Ishikawa (cell line): ENCODE data around the gene GJA3.

Experiments
- CEBPB ChIP-seq: IDR thresholded peaks from 2 replicates; pipeline ENCODE4 v1.6.1; 2012
- CREB1 ChIP-seq: IDR thresholded peaks from 2 replicates; pipeline ENCODE4 v1.6.1; 2012; ENCODE audit warnings: low read depth
- EGR1 ChIP-seq: IDR thresholded peaks from 2 replicates; pipeline ENCODE4 v1.6.1; 2012
- EP300 ChIP-seq: IDR thresholded peaks from 2 replicates; pipeline ENCODE4 v1.6.1; 2012; ENCODE audit warnings: borderline replicate concordance
- FOXM1 ChIP-seq: IDR thresholded peaks from 2 replicates; pipeline ENCODE4 v1.6.1; 2012; ENCODE audit warnings: low read depth, borderline replicate concordance
- MAX ChIP-seq: IDR thresholded peaks from 2 replicates; pipeline ENCODE4 v1.6.1; 2012
- NFIC ChIP-seq: IDR thresholded peaks from 2 replicates; pipeline ENCODE4 v1.6.1; 2012
- RAD21 ChIP-seq: IDR thresholded peaks from 2 replicates; pipeline ENCODE4 v1.6.1; 2012; ENCODE audit warnings: low read depth
- REST ChIP-seq: IDR thresholded peaks from 2 replicates; pipeline ENCODE4 v1.6.1; 2012; ENCODE audit warnings: low read depth, mild to moderate bottlenecking
- TAF1 ChIP-seq: IDR thresholded peaks from 2 replicates; pipeline ENCODE4 v1.6.1; 2012; ENCODE audit warnings: low read depth, mild to moderate bottlenecking
- TCF12 ChIP-seq: IDR thresholded peaks from 2 replicates; pipeline ENCODE4 v1.6.1; 2012; ENCODE audit warnings: low read depth
- TEAD4 ChIP-seq: IDR thresholded peaks from 2 replicates; pipeline ENCODE4 v1.6.1; 2012
- USF1 ChIP-seq: IDR thresholded peaks from 2 replicates; pipeline ENCODE4 v1.6.1; 2012
- YY1 ChIP-seq: IDR thresholded peaks from 2 replicates; pipeline ENCODE4 v1.6.1; 2012; ENCODE audit warnings: low read depth
- ZBTB7A ChIP-seq: IDR thresholded peaks from 2 replicates; pipeline ENCODE4 v1.6.1; 2012; ENCODE audit warnings: low read depth

GJA3 gene

GRCh38 chr13:20160306-20161274, at the start of gene GJA3:
Gene GJA3, minus strand, starts transcription at chr13:20161052. Its CDS starts 17,764 bp downstream, at chr13:20143288.
- TF ChIP-seq TAF1 (no peak), EP300 (no peak), EGR1 (peak; percentile 99), CREB1 (no peak), NFIC (no peak), ZBTB7A (no peak), FOXM1 (no peak), USF1 (no peak)

- TF ChIP-seq CREB1 (no peak), MAX (no peak), FOXM1 (no peak), YY1 (no peak), TAF1 (no peak), RAD21 (no peak), REST (no peak), CEBPB (no peak), TCF12 (no peak), EGR1 (no peak), TEAD4 (no peak), ZBTB7A (no peak), NFIC (no peak)
These were observed 49.1 kb upstream of the GJA3 start for GRCh38 chr13:20209948-20210347.

- TF ChIP-seq TAF1 (no peak), FOXM1 (no peak), RAD21 (no peak), TEAD4 (no peak), NFIC (no peak), REST (no peak), EP300 (no peak)
These were observed 45.9 kb upstream of the GJA3 start for GRCh38 chr13:20206698-20207235.

GRCh38 chr13:20206065-20206697, 45.3 kb upstream of the GJA3 start:
- TF ChIP-seq ZBTB7A (no peak), REST (no peak), EP300 (no peak), CEBPB (no peak), EGR1 (no peak), NFIC (no peak), TEAD4 (no peak), TCF12 (no peak), USF1 (no peak), YY1 (no peak), RAD21 (no peak), CREB1 (no peak), FOXM1 (no peak), TAF1 (no peak), MAX (no peak)
